HepG2 (cell line): Measurements from ENCODE around the gene DAAM2. TPM values are rescaled to one million over a fixed set of nuclear protein-coding genes. Genes with fewer than 3 reads are reported as not detected.

Source experiments
- DPF2 ChIP-seq: sonication (generic); formaldehyde crosslinking; IDR thresholded peaks from 2 replicates; pipeline ENCODE4 v1.4.0; 2020; ENCODE audit warnings: mild to moderate bottlenecking, low read depth, missing genetic modification reagents, borderline replicate concordance
- HOXA5 ChIP-seq: sonication (generic); formaldehyde crosslinking; IDR thresholded peaks from 2 replicates; pipeline ENCODE4 v1.4.0; 2020; ENCODE audit warnings: missing genetic modification reagents
- HOXA9 ChIP-seq: sonication (generic); formaldehyde crosslinking; IDR thresholded peaks from 2 replicates; pipeline ENCODE4 v1.8.1; 2022; ENCODE audit warnings: missing genetic modification reagents, mild to moderate bottlenecking, moderate library complexity, borderline replicate concordance
- KLF12 ChIP-seq: sonication (generic); formaldehyde crosslinking; IDR thresholded peaks from 2 replicates; pipeline ENCODE4 v1.4.0; 2020; ENCODE audit warnings: missing genetic modification reagents, borderline replicate concordance
- KLF15 ChIP-seq: sonication (generic); formaldehyde crosslinking; IDR thresholded peaks from 2 replicates; pipeline ENCODE4 v1.8.1; 2023; ENCODE audit warnings: borderline replicate concordance, mild to moderate bottlenecking, inconsistent platforms, missing genetic modification reagents, mixed read lengths
- MAF1 ChIP-seq: sonication (generic); formaldehyde crosslinking; IDR thresholded peaks from 2 replicates; pipeline ENCODE4 v1.5.0; 2020; ENCODE audit warnings: missing genetic modification reagents, borderline replicate concordance
- MLLT10 ChIP-seq: sonication (generic); formaldehyde crosslinking; IDR thresholded peaks from 2 replicates; pipeline ENCODE4 v1.4.0; 2020; ENCODE audit warnings: missing genetic modification reagents
- NPAS2 ChIP-seq: sonication (generic); formaldehyde crosslinking; IDR thresholded peaks from 2 replicates; pipeline ENCODE4 v1.8.0; 2022; ENCODE audit warnings: mild to moderate bottlenecking, missing genetic modification reagents, borderline replicate concordance
- PHB2 ChIP-seq: fragments of 450-650 bp; IDR thresholded peaks from 2 replicates; pipeline ENCODE4 v1.6.1; 2018; ENCODE audit not compliant: partially characterized antibody
- POLR2AphosphoS2 ChIP-seq: IDR thresholded peaks from 2 replicates; pipeline ENCODE4 v1.6.1; 2011; ENCODE audit warnings: low read depth, low read length, improper control_type of control experiment
- SNAPC5 ChIP-seq: sonication (generic); formaldehyde crosslinking; IDR thresholded peaks from 2 replicates; pipeline ENCODE4 v1.8.1; 2023; ENCODE audit warnings: mild to moderate bottlenecking, missing genetic modification reagents, borderline replicate concordance
- XRCC5 ChIP-seq: fragments of 200-400 bp; formaldehyde crosslinking; optimal IDR thresholded peaks from 2 replicates; pipeline ENCODE3; 2017; ENCODE audit warnings: mild to moderate bottlenecking, low read length
- ZBTB33 ChIP-seq: sonication (generic); formaldehyde crosslinking; IDR thresholded peaks from 2 replicates; pipeline ENCODE4 v1.4.0; 2020; ENCODE audit warnings: missing genetic modification reagents
- ZBTB40 ChIP-seq, 2 experiments: fragments of 450-650 bp in 1 of 2; sonication (generic) in 1 of 2; formaldehyde crosslinking in 1 of 2; IDR thresholded peaks; 2 replicates each; pipeline versions ENCODE4 v1.6.1 to v1.8.0; 2016 to 2022; ENCODE audit warnings: antibody characterized with exemption in 1 of 2, mild to moderate bottlenecking in 1 of 2, missing genetic modification reagents in 1 of 2
- ZNF180 ChIP-seq: sonication (generic); formaldehyde crosslinking; IDR thresholded peaks from 2 replicates; pipeline ENCODE4 v1.4.0; 2020; ENCODE audit warnings: low read depth, missing genetic modification reagents, borderline replicate concordance
- ZNF337 ChIP-seq: sonication (generic); formaldehyde crosslinking; IDR thresholded peaks from 2 replicates; pipeline ENCODE4 v1.5.1; 2020; ENCODE audit warnings: missing genetic modification reagents, low read depth, mild to moderate bottlenecking, borderline replicate concordance
- ZNF44 ChIP-seq: sonication (generic); formaldehyde crosslinking; IDR thresholded peaks from 2 replicates; pipeline ENCODE4 v1.5.1; 2020; ENCODE audit warnings: mild to moderate bottlenecking, missing genetic modification reagents
- ZNF577 ChIP-seq: sonication (generic); formaldehyde crosslinking; IDR thresholded peaks from 2 replicates; pipeline ENCODE4 v1.4.0; 2020; ENCODE audit warnings: mild to moderate bottlenecking, low read depth, missing genetic modification reagents, borderline replicate concordance
- polyA plus RNA-seq, 8 experiments: library from polyadenylated mRNA; depleted of rRNA in 3 of 8; stranded (reverse) in 7 of 8; unstranded in 1 of 8; fragments of >200 nt; fragmentation: Illumina TruSeq in 4 of 8; extraction: Trizol in 4 of 8; gene quantifications; 2 replicates each; pipeline versions ENCODE4 v1.2.1 to v1.2.3, GENCODE V29; 2011 to 2016; ENCODE audit warnings: low read depth in 4 of 8, missing spikeins in 1 of 8, mixed read lengths in 1 of 8; ENCODE audit not compliant: insufficient read depth in 1 of 8
- total RNA-seq, 5 experiments: library from RNA; depleted of rRNA; stranded (reverse); fragments of >200 nt; fragmentation: Illumina TruSeq; extraction: Trizol; gene quantifications; 2 replicates each; pipeline ENCODE4 v1.2.3, GENCODE V29; 2016; ENCODE audit warnings: low read depth in 1 of 5

DAAM2 gene
- total and polyA plus RNA-seq, 2 of the 13 experiments (the other 11 are each of a cell fraction or from before 2014, with no cell fraction given), result 0.01 TPM; not detected in 1

- TF ChIP-seq KLF15 (CRISPR knock-in tag) (peak; percentile 96; the same call in 1 of the 2 replicates), SNAPC5 (CRISPR knock-in tag) (no peak), ZNF577 (CRISPR knock-in tag) (no peak), POLR2AphosphoS2 (no peak), PHB2 (no peak), NPAS2 (CRISPR knock-in tag) (no peak), MAF1 (CRISPR knock-in tag) (0 out of 2 replicates have a peak, but pooled peaks have one; percentile 69), XRCC5 (peak; percentile 46), ZNF44 (CRISPR knock-in tag) (no peak), MLLT10 (no peak), ZBTB33 (no peak), HOXA9 (no peak), ZNF180 (CRISPR knock-in tag) (no peak), ZNF337 (no peak), ZBTB40 (IDR thresholded peaks at IDR 0.05) (no peak), ZBTB40 (CRISPR knock-in tag; IDR thresholded peaks at IDR 0.05) (peak; percentile 73; the same call in 1 of the 2 replicates), DPF2 (CRISPR knock-in tag) (no peak), KLF12 (CRISPR knock-in tag) (no peak), HOXA5 (CRISPR knock-in tag) (no peak)
Measured at GRCh38 chr6:39934131-39934757, 142.1 kb downstream of the DAAM2 start, which contains the start of gene MOCS1 (continued).
